HepG2 (cell line): Measurements from ENCODE around the gene PPP1R27. TPM values are rescaled to one million over a fixed set of nuclear protein-coding genes. Genes with fewer than 3 reads are reported as not detected.

Experiments used
- ASH2L ChIP-seq: fragments of 300-600, 200-600 bp; sonication (generic); IDR thresholded peaks from 2 replicates; pipeline ENCODE4 v1.7.0; 2017; ENCODE audit warnings: low read depth, mild to moderate bottlenecking, moderate library complexity, mixed read lengths, low read length; ENCODE audit not compliant: insufficient read length
- GFI1 ChIP-seq: sonication (generic); formaldehyde crosslinking; IDR thresholded peaks from 2 replicates; pipeline ENCODE4 v1.5.0; 2020; ENCODE audit warnings: missing genetic modification reagents, mild to moderate bottlenecking, borderline replicate concordance
- MED8 ChIP-seq: sonication (generic); formaldehyde crosslinking; IDR thresholded peaks from 2 replicates; pipeline ENCODE4 v1.8.1; 2023; ENCODE audit warnings: mild to moderate bottlenecking, missing genetic modification reagents; ENCODE audit not compliant: insufficient replicate concordance
- MYPOP ChIP-seq: sonication (generic); formaldehyde crosslinking; IDR thresholded peaks from 2 replicates; pipeline ENCODE4 v1.8.1; 2023; ENCODE audit warnings: mild to moderate bottlenecking, moderate library complexity, missing genetic modification reagents
- NR0B2 ChIP-seq: sonication (generic); formaldehyde crosslinking; IDR thresholded peaks from 2 replicates; pipeline ENCODE4 v1.4.0; 2020; ENCODE audit warnings: mild to moderate bottlenecking, missing genetic modification reagents
- RBM22 ChIP-seq: fragments of 200-400 bp; formaldehyde crosslinking; optimal IDR thresholded peaks from 2 replicates; pipeline ENCODE3; 2017; ENCODE audit warnings: mild to moderate bottlenecking, low read length, moderate library complexity
- RFX1 ChIP-seq: fragments of 450-650 bp; IDR thresholded peaks from 2 replicates; pipeline ENCODE4 v1.6.1; 2017
- RXRA ChIP-seq: sonication (generic); formaldehyde crosslinking; IDR thresholded peaks from 2 replicates; pipeline ENCODE4 v1.5.1; 2020; ENCODE audit warnings: missing genetic modification reagents
- RXRB ChIP-seq: IDR thresholded peaks from 2 replicates; pipeline ENCODE4 v1.6.1; 2016; ENCODE audit warnings: borderline replicate concordance, missing genetic modification reagents, missing compliant biosample characterization
- STAG1 ChIP-seq: sonication (generic); formaldehyde crosslinking; IDR thresholded peaks from 2 replicates; pipeline ENCODE4 v1.4.0; 2020; ENCODE audit warnings: missing genetic modification reagents
- TEF ChIP-seq: sonication (generic); formaldehyde crosslinking; IDR thresholded peaks from 2 replicates; pipeline ENCODE4 v1.5.0; 2020; ENCODE audit warnings: missing genetic modification reagents
- TFDP1 ChIP-seq: IDR thresholded peaks from 2 replicates; pipeline ENCODE4 v1.6.1; 2016; ENCODE audit warnings: missing compliant biosample characterization, missing genetic modification reagents, borderline replicate concordance
- ZBTB20 ChIP-seq: sonication (generic); formaldehyde crosslinking; IDR thresholded peaks from 2 replicates; pipeline ENCODE4 v1.8.1; 2023; ENCODE audit warnings: missing genetic modification reagents, low read depth, mild to moderate bottlenecking, borderline replicate concordance
- ZNF230 ChIP-seq: sonication (generic); formaldehyde crosslinking; IDR thresholded peaks from 2 replicates; pipeline ENCODE4 v1.4.0; 2020; ENCODE audit warnings: mild to moderate bottlenecking, missing genetic modification reagents
- ZNF234 ChIP-seq: sonication (generic); formaldehyde crosslinking; conservative IDR thresholded peaks from 2 replicates; pipeline ENCODE4 v1.5.1; 2020; ENCODE audit warnings: mild to moderate bottlenecking, missing genetic modification reagents
- ZNF335 ChIP-seq: sonication (generic); formaldehyde crosslinking; IDR thresholded peaks from 2 replicates; pipeline ENCODE4 v1.4.0; 2020; ENCODE audit warnings: missing genetic modification reagents
- ZNF431 ChIP-seq: sonication (generic); formaldehyde crosslinking; IDR thresholded peaks from 2 replicates; pipeline ENCODE4 v1.9.0; 2022; ENCODE audit warnings: missing genetic modification reagents, low read depth, mild to moderate bottlenecking, borderline replicate concordance
- ZNF737 ChIP-seq: sonication (generic); formaldehyde crosslinking; IDR thresholded peaks from 2 replicates; pipeline ENCODE4 v1.5.0; 2020; ENCODE audit warnings: missing genetic modification reagents, mild to moderate bottlenecking, borderline replicate concordance
- polyA plus RNA-seq, 8 experiments: library from polyadenylated mRNA; depleted of rRNA in 3 of 8; stranded (reverse) in 7 of 8; unstranded in 1 of 8; fragments of >200 nt; fragmentation: Illumina TruSeq in 4 of 8; extraction: Trizol in 4 of 8; gene quantifications; 2 replicates each; pipeline versions ENCODE4 v1.2.1 to v1.2.3, GENCODE V29; 2011 to 2016; ENCODE audit warnings: low read depth in 4 of 8, missing spikeins in 1 of 8, mixed read lengths in 1 of 8; ENCODE audit not compliant: insufficient read depth in 1 of 8
- total RNA-seq, 5 experiments: library from RNA; depleted of rRNA; stranded (reverse); fragments of >200 nt; fragmentation: Illumina TruSeq; extraction: Trizol; gene quantifications; 2 replicates each; pipeline ENCODE4 v1.2.3, GENCODE V29; 2016; ENCODE audit warnings: low read depth in 1 of 5
- TF ChIP-seq, protein P1 (sequence below): sonication (generic); formaldehyde crosslinking; IDR thresholded peaks from 2 replicates; pipeline ENCODE4 v1.4.0; 2020; ENCODE audit warnings: mild to moderate bottlenecking, missing genetic modification reagents, borderline replicate concordance
- TF ChIP-seq, protein P2 (sequence below): sonication (generic); formaldehyde crosslinking; IDR thresholded peaks from 2 replicates; pipeline ENCODE4 v1.5.1; 2020; ENCODE audit warnings: missing genetic modification reagents, mild to moderate bottlenecking, borderline replicate concordance

Gene PPP1R27
- total and polyA plus RNA-seq, 2 of the 13 experiments (the other 11 are each of a cell fraction or from before 2014, with no cell fraction given) = 0.17 to 1.00 TPM

DNA sequence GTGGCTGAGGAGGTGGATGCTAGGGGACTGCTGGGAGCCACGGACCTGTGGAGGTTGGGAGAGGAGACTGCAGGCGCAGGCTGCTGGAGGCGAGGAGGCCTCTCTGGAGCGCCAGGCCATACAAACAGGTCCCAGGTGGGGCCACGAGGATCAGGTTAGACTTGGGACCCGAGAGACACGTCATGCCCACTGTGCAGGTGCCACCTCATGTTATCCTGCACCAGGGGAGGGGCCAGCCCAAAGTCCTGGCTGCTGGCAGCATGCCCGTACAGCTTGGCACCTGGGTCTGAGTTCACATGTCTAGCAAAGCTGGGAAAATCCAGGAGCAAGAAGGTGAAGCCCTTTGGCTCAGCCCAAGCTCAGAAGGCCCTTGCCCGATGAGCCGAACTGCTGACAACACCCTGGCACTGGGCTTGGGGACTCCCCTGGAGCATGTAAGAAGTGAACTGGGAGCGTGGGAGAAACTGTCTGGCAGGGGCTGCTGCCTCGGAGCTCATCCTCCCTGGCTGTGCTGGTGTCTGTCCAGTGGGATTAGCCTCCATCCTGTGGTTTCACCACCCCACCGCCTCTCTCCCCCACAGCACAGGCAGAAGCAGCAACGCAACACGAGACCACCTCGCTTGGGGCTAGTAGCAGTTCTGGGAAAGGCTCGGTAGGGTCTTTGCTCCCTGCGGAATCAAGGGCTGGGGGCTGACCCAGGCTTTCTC is 31.0 kb upstream of the PPP1R27 start (continued):
- TF ChIP-seq GFI1 (CRISPR knock-in tag) = no peak
- 0 out of 2 replicates have a peak, but pooled peaks have one; percentile 44 for TF ChIP-seq ZNF431 (CRISPR knock-in tag)
- TF ChIP-seq, protein P1, sequence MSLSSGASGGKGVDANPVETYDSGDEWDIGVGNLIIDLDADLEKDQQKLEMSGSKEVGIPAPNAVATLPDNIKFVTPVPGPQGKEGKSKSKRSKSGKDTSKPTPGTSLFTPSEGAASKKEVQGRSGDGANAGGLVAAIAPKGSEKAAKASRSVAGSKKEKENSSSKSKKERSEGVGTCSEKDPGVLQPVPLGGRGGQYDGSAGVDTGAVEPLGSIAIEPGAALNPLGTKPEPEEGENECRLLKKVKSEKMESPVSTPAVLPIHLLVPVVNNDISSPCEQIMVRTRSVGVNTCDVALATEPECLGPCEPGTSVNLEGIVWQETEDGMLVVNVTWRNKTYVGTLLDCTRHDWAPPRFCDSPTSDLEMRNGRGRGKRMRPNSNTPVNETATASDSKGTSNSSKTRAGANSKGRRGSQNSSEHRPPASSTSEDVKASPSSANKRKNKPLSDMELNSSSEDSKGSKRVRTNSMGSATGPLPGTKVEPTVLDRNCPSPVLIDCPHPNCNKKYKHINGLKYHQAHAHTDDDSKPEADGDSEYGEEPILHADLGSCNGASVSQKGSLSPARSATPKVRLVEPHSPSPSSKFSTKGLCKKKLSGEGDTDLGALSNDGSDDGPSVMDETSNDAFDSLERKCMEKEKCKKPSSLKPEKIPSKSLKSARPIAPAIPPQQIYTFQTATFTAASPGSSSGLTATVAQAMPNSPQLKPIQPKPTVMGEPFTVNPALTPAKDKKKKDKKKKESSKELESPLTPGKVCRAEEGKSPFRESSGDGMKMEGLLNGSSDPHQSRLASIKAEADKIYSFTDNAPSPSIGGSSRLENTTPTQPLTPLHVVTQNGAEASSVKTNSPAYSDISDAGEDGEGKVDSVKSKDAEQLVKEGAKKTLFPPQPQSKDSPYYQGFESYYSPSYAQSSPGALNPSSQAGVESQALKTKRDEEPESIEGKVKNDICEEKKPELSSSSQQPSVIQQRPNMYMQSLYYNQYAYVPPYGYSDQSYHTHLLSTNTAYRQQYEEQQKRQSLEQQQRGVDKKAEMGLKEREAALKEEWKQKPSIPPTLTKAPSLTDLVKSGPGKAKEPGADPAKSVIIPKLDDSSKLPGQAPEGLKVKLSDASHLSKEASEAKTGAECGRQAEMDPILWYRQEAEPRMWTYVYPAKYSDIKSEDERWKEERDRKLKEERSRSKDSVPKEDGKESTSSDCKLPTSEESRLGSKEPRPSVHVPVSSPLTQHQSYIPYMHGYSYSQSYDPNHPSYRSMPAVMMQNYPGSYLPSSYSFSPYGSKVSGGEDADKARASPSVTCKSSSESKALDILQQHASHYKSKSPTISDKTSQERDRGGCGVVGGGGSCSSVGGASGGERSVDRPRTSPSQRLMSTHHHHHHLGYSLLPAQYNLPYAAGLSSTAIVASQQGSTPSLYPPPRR = no peak
- 0 out of 2 replicates have a peak, but pooled peaks have one; percentile 18 for TF ChIP-seq RXRA (CRISPR knock-in tag)
- TF ChIP-seq ZNF230 = no peak
- peak; percentile 26 for TF ChIP-seq ASH2L
- TF ChIP-seq RXRB (CRISPR knock-in tag) = no peak
- no peak for TF ChIP-seq TFDP1 (CRISPR knock-in tag)
- peak; percentile 8 for TF ChIP-seq RBM22
- TF ChIP-seq, protein P2, sequence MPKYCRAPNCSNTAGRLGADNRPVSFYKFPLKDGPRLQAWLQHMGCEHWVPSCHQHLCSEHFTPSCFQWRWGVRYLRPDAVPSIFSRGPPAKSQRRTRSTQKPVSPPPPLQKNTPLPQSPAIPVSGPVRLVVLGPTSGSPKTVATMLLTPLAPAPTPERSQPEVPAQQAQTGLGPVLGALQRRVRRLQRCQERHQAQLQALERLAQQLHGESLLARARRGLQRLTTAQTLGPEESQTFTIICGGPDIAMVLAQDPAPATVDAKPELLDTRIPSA (CRISPR knock-in tag) = no peak
- no peak for TF ChIP-seq MED8 (CRISPR knock-in tag)
- TF ChIP-seq TEF (CRISPR knock-in tag) = no peak
- TF ChIP-seq RFX1 = no peak
- TF ChIP-seq STAG1 (CRISPR knock-in tag) = no peak
- TF ChIP-seq ZNF234 = no peak
- TF ChIP-seq ZBTB20 = no peak
- TF ChIP-seq ZNF737 (CRISPR knock-in tag) = 0 out of 2 replicates have a peak, but pooled peaks have one; percentile 43
- no peak for TF ChIP-seq ZNF335 (CRISPR knock-in tag)
- TF ChIP-seq NR0B2 (CRISPR knock-in tag) = 0 out of 2 replicates have a peak, but pooled peaks have one; percentile 51
- TF ChIP-seq MYPOP (CRISPR knock-in tag) = no peak
